HG03378 (cell line): ENCODE measurements around the gene NKX6-2.

Experiments used
- ATAC-seq: cut with Tn5 transposase; IDR thresholded peaks from one replicate; pipeline ENCODE4 v1.9.1; 2021; ENCODE audit warnings: mild to moderate bottlenecking, moderate library complexity; ENCODE audit not compliant: unreplicated experiment

NKX6-2 gene

DNA sequence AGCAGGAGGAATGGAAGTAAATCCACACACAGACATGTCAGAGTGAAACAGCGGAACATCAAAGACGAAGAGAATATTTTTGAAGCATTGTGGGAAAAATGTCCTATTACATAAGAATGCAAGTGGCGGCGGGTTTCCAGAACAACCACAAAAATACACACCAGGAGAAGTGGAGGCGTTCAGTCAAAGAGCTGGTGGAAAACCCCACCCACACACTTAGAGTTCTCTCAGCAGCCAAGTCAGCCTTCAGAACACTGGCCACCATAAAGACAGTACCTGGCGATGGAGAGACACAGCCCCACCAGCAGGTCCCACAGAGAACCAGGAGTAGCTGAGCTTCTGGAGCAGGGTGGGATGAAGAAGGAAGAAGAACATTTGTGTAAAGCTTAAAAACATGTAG is 23.7 kb downstream of the NKX6-2 start:
- no peak for ATAC-seq

DNA sequence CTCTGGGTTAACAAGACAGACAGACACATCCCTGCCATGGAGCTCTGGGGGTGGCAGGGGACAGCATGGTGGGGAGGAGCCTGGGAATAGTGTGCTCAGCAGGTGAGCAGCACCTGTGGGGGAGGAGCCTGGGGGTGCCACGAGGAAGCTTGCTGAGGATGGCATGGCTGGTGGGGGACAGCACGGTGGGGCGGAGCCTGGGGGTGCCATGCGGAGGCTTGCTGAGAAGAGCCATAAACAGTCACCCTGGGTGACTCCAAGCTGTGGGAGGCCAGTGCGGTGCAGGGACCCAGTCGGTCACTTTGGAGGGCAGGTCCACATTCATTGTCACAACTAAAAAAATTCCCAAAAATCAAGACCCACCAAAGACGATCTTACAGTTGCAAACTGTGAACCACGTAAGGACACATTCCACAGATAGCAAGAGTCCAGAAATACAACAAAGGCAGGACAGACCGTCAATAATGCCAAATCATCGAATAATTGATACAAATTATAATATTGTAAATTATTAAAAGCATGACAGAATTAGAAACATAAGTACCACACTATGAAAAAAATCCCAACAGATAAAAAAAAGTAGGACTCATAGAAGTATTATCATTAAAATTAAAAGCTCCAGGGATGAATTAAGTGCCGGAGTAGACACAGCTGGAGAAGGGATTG is 24.4 kb downstream of the NKX6-2 start:
- no peak for ATAC-seq

DNA sequence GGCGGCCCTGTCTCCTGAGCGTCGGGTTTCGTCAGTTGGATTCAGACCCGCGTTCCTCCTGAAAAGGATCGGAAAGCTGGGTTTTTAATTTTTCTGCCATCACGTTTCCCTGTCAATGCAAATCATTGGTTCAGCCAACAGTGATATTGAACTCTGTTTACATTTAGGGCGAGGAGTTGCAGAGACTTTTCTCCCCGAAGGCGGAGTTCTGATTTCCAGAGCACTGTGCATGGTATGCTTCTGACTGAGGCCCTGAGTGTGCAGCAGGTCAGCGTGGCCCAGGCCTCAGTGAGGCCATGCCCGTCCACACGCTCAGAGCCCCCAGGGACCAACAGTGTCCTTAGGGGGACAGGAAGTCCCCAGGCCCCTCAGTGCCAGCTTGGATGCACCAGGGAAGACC is 27.1 kb downstream of the NKX6-2 start:
- ATAC-seq, result no peak

DNA sequence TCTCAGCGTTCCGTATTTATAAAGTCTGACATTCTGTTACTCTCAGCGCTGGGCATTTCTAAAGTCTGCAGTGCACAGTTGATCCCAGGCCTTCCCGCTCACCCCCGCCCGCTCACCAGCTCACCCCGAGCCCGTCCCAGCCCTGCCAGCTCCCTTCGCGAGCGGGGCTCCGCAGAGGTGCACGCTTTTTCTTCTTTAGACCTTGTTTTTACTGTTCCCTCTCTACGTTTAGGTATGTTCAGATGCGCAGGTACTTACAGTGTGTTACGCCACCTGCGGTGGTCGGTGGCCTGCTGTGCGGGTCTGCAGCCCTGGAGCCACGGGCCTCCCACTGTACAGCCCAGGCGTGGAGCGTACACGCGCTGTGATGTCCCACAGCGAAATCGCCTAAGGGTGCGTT is 28.8 kb downstream of the NKX6-2 start:
- no peak for ATAC-seq

DNA sequence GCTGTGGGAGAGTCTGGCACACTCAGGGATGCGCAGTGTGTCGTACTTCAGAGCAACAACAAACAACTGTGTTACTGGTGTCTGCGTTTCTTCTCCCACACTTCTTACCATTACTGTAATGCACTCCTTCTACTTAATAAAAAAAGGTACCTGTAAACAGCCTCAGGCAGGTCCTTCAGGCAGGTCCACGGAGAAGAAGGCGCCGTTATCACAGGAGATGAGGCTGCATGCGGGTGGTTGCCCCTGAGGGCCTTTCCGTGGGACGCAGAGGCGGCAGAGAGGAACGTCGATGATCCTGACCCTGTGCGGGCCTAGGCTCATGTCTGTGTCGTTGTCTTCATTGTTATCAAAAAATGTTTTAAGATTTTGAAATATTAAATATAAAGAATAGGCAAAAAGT is 29.4 kb downstream of the NKX6-2 start:
- ATAC-seq, result no peak

DNA sequence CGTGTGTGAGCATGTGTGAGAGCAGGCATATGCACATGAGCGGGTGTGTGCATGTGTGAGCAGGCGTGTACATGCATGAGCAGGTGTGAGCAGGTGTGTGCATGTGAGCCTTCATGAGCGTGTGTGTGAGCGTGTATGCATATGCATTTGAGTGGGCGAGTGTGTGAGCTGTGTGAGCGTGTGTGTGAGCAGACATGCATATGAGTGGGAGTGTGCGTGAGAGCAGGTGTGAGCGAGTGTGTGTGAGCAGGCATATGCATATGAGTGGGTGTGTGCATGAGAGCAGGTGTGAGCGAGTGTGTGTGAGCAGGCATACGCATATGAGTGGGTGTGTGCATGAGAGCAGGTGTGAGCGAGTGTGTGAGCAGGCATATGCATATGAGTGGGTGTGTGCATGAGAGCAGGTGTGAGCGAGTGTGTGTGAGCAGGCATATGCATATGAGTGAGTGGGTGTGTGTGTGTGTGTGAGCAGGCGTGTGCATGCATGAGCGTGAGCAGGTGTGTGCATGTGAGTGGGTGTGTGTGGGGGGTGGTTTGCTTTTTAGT is 30.7 kb downstream of the NKX6-2 start:
- ATAC-seq, result no peak

DNA sequence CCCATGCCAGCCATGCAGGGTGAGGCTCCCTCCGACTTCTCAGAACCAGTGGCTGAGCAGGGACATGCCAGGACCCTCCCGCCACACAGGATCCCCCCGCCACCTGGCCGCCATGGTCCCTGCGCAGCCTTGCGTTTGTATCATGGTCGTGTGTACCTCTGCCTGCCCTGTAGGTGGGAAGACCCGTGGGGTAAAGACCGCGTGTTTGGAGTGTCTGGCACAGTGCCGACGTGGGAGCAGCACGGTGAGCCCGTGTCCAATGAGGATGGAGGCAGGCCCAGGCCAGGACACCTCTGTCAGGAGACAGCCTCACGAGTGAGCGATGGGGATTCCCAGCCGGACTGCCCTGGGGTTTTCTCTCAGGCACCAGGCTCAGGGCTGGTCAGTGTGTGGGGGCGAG is 31.9 kb downstream of the NKX6-2 start:
- ATAC-seq, result no peak

DNA sequence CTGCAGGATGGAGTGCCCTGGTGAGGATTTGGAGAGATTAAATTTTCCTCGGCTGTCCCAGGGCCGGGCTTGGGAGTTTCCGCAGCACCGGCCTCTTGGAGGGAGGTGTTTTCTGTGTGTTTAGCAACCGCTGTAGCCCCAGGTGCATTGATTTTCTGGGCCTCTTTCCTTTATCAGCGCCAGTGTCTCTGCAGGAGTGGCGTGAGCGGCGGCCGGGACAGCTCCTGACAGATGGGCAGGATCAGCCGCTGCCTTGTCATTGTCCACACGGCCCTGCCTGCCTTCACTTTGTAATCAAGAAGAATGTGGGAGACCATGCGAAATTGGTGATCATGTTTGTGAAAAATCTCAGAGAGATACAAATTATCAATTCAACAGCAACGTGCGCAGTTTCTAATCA is 32.4 kb downstream of the NKX6-2 start:
- no peak for ATAC-seq

DNA sequence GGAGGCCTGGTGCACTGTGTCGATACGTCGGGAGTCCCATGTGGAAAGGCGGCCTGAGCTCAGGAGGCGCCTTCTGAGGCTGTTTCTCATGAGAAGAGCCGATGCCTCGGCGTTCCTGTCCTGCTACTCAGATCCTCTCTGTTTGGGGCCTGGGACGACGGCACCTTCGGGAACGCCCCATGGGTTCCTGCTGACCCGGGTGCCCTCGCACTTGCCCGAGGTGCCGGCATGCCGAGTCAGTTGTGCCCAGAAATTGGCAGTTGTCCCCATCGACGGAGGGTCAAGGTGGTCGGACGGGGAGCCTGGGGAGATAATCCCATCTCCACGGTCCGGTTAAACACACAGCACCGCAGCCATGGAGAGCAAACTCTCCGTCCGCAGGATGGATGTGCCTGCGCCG is 33.0 kb downstream of the NKX6-2 start:
- ATAC-seq, result no peak

DNA sequence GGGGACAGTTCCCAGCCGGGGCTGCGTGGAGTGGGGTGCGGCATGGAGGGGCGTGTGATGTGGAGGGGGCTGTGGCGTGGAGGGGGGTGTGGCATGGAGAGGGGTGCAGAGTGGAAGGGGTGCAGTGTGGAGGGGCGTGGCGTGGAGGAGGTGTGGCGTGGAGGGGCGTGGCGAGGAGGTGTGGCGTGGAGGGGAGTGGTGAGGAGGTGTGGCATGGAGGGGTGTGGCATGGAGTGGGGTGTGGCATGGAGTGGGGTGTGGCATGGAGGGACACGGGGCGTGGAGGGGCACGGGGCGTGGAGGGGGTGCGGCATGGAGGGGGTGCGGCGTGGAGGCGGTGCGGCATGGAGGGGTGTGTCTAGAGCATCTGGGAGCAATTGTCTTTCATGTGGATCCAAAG is 33.6 kb downstream of the NKX6-2 start:
- no peak for ATAC-seq

DNA sequence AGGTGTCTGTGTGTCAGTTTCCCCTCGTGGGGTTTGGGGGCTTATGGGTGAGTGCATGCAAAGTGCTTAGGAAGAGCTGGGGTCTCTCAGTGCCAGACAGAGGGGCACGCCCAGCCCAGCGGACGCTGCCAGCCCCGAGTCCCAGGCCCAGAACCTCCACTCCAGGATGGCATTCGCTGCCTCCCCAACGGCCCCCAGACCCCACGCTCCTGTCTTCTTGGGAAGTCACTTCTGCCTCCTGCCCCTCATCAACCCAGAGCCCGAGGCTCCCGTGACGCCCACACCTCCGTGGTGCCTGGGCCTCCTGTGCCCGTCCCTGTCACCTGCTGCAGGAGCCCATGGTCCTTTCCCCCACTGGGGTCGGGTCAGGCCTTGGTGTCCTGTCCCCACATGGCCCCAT is 35.0 kb downstream of the NKX6-2 start:
- no peak for ATAC-seq

DNA sequence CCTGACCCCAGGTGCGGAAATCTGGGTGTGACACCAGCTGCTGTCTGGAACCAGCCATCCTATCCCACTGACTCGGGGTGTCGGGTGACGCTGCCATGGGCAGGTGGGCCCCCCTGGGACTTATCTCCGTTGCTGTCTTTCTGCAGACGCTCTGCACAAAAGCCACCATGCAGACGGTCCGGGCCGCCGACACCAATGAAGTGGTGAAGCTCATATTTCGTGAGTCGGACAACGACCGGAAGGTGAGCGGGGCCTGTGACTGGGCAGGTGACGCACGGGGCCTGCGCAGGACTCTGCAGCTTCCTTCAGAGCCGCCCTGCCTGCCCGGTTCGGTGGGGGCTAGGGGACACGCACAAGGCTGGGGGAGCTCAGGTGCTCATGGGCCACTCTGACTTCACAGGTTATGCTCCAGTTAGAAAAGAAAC is 36.6 kb downstream of the NKX6-2 start:
- ATAC-seq, result no peak

DNA sequence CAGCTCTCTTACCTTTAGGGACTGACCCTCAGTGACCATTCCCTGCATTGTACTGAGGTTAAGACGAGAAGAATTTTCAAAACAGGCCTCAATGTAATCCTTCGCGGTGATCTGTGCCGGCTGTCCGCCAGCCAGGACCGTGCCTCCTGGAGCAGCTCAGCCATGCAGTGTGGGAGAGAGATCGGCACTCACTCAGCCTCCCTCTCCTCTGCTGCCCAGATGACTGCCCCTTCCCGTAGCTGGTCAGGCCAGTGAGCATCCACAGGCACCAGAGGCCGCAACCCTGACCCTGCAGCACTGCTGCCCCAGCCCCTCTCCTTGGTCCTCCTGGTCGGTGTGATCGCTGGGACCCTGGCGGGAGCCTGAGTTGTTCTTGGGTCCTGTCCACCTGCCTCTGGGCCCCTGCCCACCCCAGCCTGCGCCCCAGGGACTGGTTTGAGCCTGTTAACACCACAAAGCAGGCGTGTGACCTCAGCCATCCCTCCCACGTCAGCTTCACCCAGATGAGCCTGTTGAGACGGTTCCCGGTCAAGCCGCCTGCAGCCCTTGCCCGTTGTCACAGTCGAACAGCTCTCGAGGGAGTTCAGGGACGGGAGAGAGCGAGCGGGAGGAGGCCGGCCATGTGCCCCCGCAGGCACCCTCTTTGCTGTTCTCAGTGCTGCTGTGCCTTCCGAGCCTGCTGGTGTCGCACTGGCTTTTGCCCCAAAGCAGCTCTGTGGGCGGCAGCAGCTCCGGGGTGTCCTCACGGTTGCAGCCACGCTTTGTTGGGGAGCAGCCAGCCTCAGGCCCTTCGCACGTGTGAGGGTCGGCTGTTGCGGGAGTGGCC is 37.2 kb downstream of the NKX6-2 start:
- ATAC-seq, result no peak

DNA sequence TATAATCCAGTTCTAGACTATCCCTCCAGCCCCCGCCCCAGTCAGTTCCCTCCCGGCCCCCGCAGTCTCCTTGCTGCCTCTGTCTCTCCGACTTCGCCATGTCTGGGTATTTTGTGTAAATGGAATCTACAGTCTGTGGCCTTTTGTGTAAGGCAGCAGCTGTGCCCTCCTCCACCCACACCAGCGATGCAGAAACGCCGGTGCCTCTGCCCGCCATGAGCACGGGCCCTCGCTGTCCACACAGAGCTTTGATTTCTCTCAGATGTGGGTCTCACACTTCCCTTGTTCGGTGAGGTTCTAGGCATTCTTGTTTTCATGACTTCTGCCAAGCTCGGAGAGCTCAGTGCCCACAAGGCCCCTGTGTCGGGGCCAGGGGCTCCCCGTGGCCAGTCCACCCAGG is 37.8 kb downstream of the NKX6-2 start:
- no peak for ATAC-seq

DNA sequence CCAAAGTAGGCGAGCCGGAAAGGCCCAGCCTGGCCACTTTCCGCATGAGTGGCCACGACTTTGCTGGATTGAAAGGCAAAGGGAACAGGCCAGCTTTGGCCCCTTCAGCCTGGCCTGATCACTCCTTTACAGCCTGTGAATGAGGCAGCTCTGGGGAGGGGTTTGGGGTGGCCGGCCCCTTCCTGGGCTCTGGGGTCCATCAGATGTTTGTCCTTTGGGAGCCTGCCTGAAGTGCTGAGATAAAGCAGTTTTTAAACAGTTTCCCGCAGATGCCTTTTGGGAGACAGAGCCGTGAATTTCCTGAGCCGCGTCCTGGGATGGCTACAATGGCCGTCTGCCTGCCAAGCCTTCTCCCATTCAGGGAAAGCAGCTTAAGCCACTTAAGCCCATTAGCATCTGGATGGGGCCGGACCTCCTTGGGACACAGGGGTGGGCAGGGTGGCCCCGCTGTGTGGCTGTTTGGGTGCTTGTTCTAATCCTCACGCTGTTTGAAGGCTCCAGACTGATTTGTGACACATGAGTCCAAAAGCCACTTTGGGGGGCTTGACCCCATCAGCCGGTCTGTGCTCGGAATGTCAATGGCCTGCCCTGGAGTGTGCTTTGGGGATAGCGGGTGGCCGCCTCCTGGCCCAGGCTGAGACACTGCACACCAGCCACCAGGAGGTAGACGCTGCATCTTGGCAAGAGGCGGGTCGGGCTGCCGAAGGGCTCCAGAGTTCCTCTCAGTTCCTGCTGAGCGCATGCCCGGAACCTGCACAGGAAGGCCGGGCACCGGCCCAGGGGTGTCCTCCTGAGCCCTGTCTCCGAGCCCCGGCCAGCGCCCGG is 38.9 kb downstream of the NKX6-2 start:
- no peak for ATAC-seq

DNA sequence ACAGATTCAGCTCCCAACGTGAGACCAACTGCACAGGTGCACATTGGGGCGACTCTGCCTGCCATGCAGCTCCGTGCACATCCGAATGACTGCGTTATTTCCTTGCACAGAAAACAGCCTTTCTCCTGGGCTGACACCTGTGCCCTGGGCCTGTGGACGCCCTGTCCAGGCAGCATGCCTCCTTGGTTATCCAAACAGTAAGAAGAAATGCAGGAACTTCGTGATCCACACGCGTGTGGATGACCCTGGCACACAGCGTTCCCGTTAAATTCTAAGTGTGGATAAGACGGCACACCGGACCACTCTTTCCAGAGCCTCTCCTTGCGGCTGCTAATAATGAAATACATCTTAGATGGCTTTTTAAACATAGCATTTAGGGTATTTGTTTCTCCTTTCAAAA is 39.6 kb downstream of the NKX6-2 start:
- ATAC-seq, result no peak

DNA sequence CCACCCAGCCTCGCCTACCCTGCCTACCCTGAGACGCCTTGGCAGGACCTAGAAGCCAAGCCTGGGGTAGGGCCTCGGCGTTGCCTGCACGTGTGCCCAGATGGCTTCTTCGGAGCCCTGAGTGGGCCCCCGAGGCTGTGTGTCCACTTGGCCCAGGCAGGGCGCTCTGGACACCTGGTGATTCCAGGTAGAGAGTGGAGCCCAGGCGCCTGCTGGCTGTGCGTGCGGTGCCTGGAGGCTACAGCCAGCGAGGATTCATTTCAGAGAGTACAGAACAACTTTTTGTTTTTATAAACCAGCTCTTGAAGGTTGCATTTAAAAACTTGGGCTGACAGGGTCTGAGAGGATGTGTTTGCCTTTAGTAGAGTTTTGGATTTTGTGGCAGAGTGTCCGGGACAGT is 40.0 kb downstream of the NKX6-2 start:
- no peak for ATAC-seq

DNA sequence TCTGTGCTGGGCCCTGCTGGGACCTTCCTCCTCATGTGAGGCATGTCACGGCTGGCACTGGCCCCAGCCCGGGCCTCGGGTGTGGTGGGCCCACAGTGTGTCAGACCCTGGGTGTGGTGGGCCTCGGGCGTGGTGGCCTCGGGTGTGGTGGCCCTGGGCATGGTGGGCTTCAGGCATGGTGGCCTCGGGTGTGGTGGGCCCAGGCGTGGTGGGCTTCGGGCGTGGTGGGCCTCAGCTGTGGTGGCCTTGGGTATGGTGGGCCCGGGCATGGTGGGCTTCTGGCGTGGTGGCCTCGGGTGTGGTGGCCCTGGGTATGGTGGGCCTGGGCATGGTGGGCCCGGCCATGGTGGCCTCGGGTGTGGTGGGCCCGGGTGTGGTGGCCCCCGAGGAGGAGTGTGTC is 40.4 kb downstream of the NKX6-2 start:
- no peak for ATAC-seq

DNA sequence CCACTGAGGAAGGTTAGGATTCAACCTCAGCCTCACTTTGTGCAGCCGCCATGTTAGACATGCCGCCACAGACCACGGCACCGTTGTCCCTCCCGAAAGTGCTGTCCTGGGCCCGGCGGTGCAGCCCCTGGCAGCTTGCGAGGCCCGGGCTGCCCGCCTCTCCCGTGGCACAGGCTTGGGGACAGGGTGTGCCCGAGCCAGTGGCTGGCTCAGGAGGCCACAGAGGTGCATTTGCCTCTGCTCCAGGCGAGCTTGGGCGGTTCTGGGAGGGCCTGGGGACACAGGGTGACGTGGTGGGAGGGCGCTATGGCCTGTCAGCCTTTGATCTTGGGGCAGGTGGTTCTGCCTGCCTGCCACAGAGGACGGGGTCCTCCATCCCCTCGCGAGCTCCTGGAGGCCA is 41.1 kb downstream of the NKX6-2 start:
- no peak for ATAC-seq

DNA sequence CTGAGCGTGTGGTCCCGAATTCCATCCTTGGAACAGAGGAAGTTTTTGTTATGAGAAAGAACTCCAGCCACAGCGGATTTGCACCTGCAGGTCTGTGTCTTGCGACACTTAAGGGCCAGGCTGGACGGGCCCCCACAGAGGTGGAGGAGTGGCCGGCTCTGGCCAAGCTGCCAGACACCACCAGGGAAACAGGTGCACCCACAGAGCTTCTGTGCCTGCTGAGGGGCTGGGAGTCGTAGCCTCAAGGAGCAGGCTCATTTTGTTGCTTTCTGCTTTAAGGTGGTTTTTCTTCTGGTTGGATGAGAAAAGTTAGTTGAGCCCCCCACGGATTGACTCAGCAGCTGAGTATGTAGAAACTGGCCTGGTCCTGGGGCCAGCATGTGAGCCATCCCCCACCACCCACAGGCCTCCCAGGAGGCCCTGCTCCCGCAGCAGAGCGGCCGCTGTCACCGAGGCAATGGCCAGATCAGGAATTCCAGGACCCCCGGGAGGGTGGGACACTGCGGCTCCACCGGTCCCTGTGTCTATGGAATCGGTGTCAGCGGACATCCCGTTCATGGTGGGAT is 41.9 kb downstream of the NKX6-2 start:
- ATAC-seq, result no peak
